Adrenal gland (tissue), 12 donors: ENCODE data around the gene SLC13A5. TPM values are rescaled to one million over a fixed set of nuclear protein-coding genes. Genes with fewer than 3 reads are reported as not detected.
A peak's percentile ranks its signal among the peaks of the same experiment; 100 is the strongest.

Experiments
- DNase-seq, 7 donors: peaks; one replicate each; pipeline ENCODE4 v3.0.0-alpha.2; 2019 to 2020
- H3K27ac ChIP-seq, 5 donors: fragments of 200-600 bp; sonication (generic) in 4 of 5; 1 replicate in 3 of 5; 2 replicates in 2 of 5; pipeline versions ENCODE4 v1.5.1 to v1.8.0; 2016 to 2020; ENCODE audit warnings: mild to moderate bottlenecking in 1 of 5
- H3K27me3 ChIP-seq: fragments of 200-600 bp; 2 replicates; pipeline ENCODE4 v1.8.0; 2021
- H3K36me3 ChIP-seq, 2 donors: fragments of 200-600 bp; replicated peaks in 1 of 2; 1 replicate in 1 of 2; 2 replicates in 1 of 2; pipeline versions ENCODE4 v1.5.1 to v1.8.0; 2018 to 2022
- H3K4me1 ChIP-seq, 2 donors: fragments of 200-600 bp; replicated peaks in 1 of 2; 1 replicate in 1 of 2; 2 replicates in 1 of 2; pipeline versions ENCODE4 v1.5.1 to v1.8.0; 2018 to 2021
- H3K4me3 ChIP-seq, 4 donors: fragments of 200-600 bp; sonication (generic) in 3 of 4; one replicate each; pipeline ENCODE4 v1.5.1; 2016 to 2018
- H3K9me3 ChIP-seq, 3 donors: fragments of 200-600 bp; sonication (generic) in 1 of 3; replicated peaks in 1 of 3; 1 replicate in 2 of 3; 2 replicates in 1 of 3; pipeline versions ENCODE4 v1.5.1 to v1.8.0; 2016 to 2021
- CTCF ChIP-seq, 6 experiments: fragments of 450-650 bp in 4 of 6; fragments of 200-600 bp in 2 of 6; sonication (generic) in 1 of 6; IDR thresholded peaks; 1 replicate in 5 of 6; 2 replicates in 1 of 6; pipeline versions ENCODE4 v1.5.1 to v1.8.0; 2016 to 2021; ENCODE audit warnings: antibody characterized with exemption in 6 of 6, mild to moderate bottlenecking in 2 of 6, moderate library complexity in 1 of 6
- POLR2A ChIP-seq, 2 donors: fragments of 450-650 bp; IDR thresholded peaks; one replicate each; pipeline ENCODE4 v1.6.1; 2017; ENCODE audit warnings: antibody characterized with exemption in 2 of 2, mild to moderate bottlenecking in 2 of 2, moderate library complexity in 1 of 2
- WGBS, 4 donors: extraction: QIAGEN DNeasy Blood & Tissue Kit in 2 of 4; methylation state at CpG; one replicate each; pipeline versions ENCODE4 v1.1.5 to v1.1.7; 2013 to 2017; 5-methylcytosine and 5-hydroxymethylcytosine counted together
- intact Hi-C, 2 donors: fragments of 100-400 bp; cut with DNase I; formaldehyde crosslinking; loops; one replicate each; pipeline versions ENCODE4 v1.14.1 to v1.15.0; 2022 to 2023
- polyA plus RNA-seq, 3 donors: library from polyadenylated mRNA; stranded (reverse); fragments of 200-250 nt in 2 of 3; fragments of 350-450 nt in 1 of 3; fragmentation: Illumina TruSeq in 1 of 3; extraction: RNeasy Lipid Tissue Mini Kit (QIAGEN cat#74804) in 1 of 3; gene quantifications; one replicate each; pipeline ENCODE4 v1.2.3, GENCODE V29; 2013 to 2014
- total RNA-seq, 9 donors: library from RNA; depleted of rRNA in 4 of 9; stranded (reverse); fragments of >200 nt in 4 of 9; fragments of 120-200 nt in 1 of 9; fragmentation: NEBNext Ultra II Directional in 1 of 9; extraction: Animal tissue kit (Norgen Biotek cat#: 25700) in 1 of 9; gene quantifications; one replicate each; pipeline versions ENCODE4 v1.1.0 to v1.2.4, GENCODE V29; 2013 to 2023
- donor health status: healthy with polysubstance abuse.
- donor health status: Bipolar disorder and iron deficiency.
- donor health status: DM: yes; HTN: yes; CAD: no.
- donor health status: DM: no; HTN: no; CAD: no.
- donor health status: DM: no; HTN: no; CAD: no.
- donor health status: DM: yes; HTN: yes; CAD: no.

Gene SLC13A5
- total and polyA plus RNA-seq, 12 donors, result 0.97 to 7.2 (median 3.6) TPM; not detected in 2

GRCh38 chr17:6654841-6655731 lies 58.1 kb downstream of the SLC13A5 start:
- H3K4me3 ChIP-seq, result no peak overlapping the region
- no peaks in the 10 kb centered on the region for H3K27me3 ChIP-seq
- intact Hi-C loops, result no loop called here

GRCh38 chr17:6651919-6652452 lies 61.2 kb downstream of the SLC13A5 start:
- WGBS, 4 donors, result 3 to 8% (median 6%) methylated on average over 9 to 47 of the region's 47 CpGs
- Histone ChIP-seq H3K4me3 (peak overlapping the region in 2 of 4 donors; percentile 38 to 83), H3K36me3 (peaks cover 0 to 18% of the 10 kb centered on the region in 2 donors), H3K4me1 (peaks cover 18 to 34% of the 10 kb centered on the region in 2 donors), H3K27ac (peak overlapping the region; percentile 52 to 90 (median 87)), H3K27me3 (no peaks in the 10 kb centered on the region), H3K9me3 (no peaks in the 10 kb centered on the region)
- DNase-seq, result peak; percentile 66 to 89 (median 78)
- TF ChIP-seq POLR2A (IDR thresholded peaks at IDR 0.05), result no peak
- TF ChIP-seq CTCF (IDR thresholded peaks at IDR 0.05), result peak in 1 of 6 experiments; percentile 15
- intact Hi-C loops, result no loop called here

More at GRCh38 chr17:6654841-6655731, 58.1 kb downstream of the SLC13A5 start:
- TF ChIP-seq CTCF (IDR thresholded peaks at IDR 0.05), result no peak
- TF ChIP-seq POLR2A (IDR thresholded peaks at IDR 0.05), result no peak
- Histone ChIP-seq H3K4me1 (peaks cover 15 to 25% of the 10 kb centered on the region in 2 donors), H3K9me3 (no peaks in the 10 kb centered on the region), H3K27ac (no peak overlapping the region), H3K36me3 (peaks cover 0 to under 1% of the 10 kb centered on the region in 2 donors)
- 35 to 51% (median 46%) methylated on average over 37 to 46 of the region's 46 CpGs for WGBS, 4 donors
- peak in 1 of 7 donors; percentile 52 for DNase-seq

GRCh38 chr17:6651354-6651918 lies 61.7 kb downstream of the SLC13A5 start, which contains the start of the genes C17orf100 and MED31:
Gene C17orf100 (plus strand): TSS chr17:6651762. CDS start chr17:6651914, 152 bp downstream.
Gene MED31 (minus strand): TSS chr17:6651605. CDS start chr17:6651528, 77 bp downstream.
- intact Hi-C loops, result no loop called here
- DNase-seq, result peak; percentile 94 to 98 (median 97)

More at GRCh38 chr17:6651354-6651918, 61.7 kb downstream of the SLC13A5 start, which contains the start of the genes C17orf100 and MED31:
- H3K9me3 ChIP-seq, result no peaks in the 10 kb centered on the region
- peak within 1 kb of the TSS; percentile 38 to 99 (median 90) for H3K4me3 ChIP-seq
- peaks cover 18 to 34% of the 10 kb centered on the region in 2 donors for H3K4me1 ChIP-seq
- TF ChIP-seq POLR2A (IDR thresholded peaks at IDR 0.05), result peak; percentile 13 to 63
- TF ChIP-seq CTCF (IDR thresholded peaks at IDR 0.05), result no peak
- peak within 1 kb of the TSS; percentile 72 to 90 (median 87) for H3K27ac ChIP-seq
- no peaks in the 10 kb centered on the region for H3K27me3 ChIP-seq
- 1 to 3% (median 2%) methylated on average over 8 to 35 of the region's 35 CpGs for WGBS, 4 donors
- H3K36me3 ChIP-seq, result peaks cover 0 to 18% of the 10 kb centered on the region in 2 donors
